Uterus (tissue), 2 donors: ENCODE results near the gene SPCS1.

Experiments used
- POLR2A ChIP-seq, 2 donors: fragments of 450-650 bp; IDR thresholded peaks; one replicate each; pipeline ENCODE4 v1.6.1; 2016; ENCODE audit warnings: antibody characterized with exemption in 2 of 2, mild to moderate bottlenecking in 1 of 2, moderate library complexity in 1 of 2
- TF ChIP-seq, protein P1 (sequence below), 4 experiments: fragments of 200-600 bp in 2 of 4; fragments of 450-650 bp in 2 of 4; sonication (generic) in 2 of 4; IDR thresholded peaks; one replicate each; pipeline ENCODE4 v1.5.1; 2016 to 2019; ENCODE audit warnings: antibody characterized with exemption in 4 of 4, mild to moderate bottlenecking in 2 of 4, moderate library complexity in 1 of 4

DNA sequence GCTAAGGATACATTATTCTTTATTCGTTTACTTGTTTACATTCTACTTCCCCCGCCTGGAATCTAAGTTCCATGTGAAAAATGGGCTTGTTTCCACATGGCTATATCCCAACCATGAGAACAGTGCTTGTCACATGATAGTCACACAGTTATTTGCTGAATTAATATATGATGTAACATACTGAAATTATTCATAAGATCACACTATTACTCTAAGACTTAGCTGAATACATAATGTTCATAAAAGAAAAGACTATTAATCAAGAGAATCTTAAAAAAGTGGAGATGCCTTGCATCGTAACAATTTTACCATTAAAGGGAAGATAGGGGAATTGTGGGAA is 26.7 kb upstream of the SPCS1 start:
- TF ChIP-seq, protein P1, sequence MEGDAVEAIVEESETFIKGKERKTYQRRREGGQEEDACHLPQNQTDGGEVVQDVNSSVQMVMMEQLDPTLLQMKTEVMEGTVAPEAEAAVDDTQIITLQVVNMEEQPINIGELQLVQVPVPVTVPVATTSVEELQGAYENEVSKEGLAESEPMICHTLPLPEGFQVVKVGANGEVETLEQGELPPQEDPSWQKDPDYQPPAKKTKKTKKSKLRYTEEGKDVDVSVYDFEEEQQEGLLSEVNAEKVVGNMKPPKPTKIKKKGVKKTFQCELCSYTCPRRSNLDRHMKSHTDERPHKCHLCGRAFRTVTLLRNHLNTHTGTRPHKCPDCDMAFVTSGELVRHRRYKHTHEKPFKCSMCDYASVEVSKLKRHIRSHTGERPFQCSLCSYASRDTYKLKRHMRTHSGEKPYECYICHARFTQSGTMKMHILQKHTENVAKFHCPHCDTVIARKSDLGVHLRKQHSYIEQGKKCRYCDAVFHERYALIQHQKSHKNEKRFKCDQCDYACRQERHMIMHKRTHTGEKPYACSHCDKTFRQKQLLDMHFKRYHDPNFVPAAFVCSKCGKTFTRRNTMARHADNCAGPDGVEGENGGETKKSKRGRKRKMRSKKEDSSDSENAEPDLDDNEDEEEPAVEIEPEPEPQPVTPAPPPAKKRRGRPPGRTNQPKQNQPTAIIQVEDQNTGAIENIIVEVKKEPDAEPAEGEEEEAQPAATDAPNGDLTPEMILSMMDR (IDR thresholded peaks at IDR 0.05): no peak
- TF ChIP-seq POLR2A (IDR thresholded peaks at IDR 0.05): no peak
